ENCODE results near the gene IPCEF1.

GRCh38 chr6:154111025-154111424, 245.6 kb downstream of the IPCEF1 start:
- TF ChIP-seq CTCF (conservative IDR thresholded peaks at IDR 0.05 in 1 of 2, IDR thresholded peaks at IDR 0.05 in 1 of 2; ENCODE audit: low read depth in 1 of 2, low read length in 2 of 2): no peak
- TF ChIP-seq EZH2 (IDR thresholded peaks at IDR 0.05; ENCODE audit: low read length, missing control alignments): no peak

All from fibroblast of lung (primary cell).